ENCODE measurements around the gene AP5S1. TPM values are rescaled to one million over a fixed set of nuclear protein-coding genes. Genes with fewer than 3 reads are reported as not detected.
A peak's percentile ranks its signal among the peaks of the same experiment; 100 is the strongest.

The AP5S1 gene
- total and polyA plus RNA-seq, 2 of the 13 experiments (the other 11 are each of a cell fraction or from before 2014, with no cell fraction given), result 7.9 to 23.2 TPM

DNA sequence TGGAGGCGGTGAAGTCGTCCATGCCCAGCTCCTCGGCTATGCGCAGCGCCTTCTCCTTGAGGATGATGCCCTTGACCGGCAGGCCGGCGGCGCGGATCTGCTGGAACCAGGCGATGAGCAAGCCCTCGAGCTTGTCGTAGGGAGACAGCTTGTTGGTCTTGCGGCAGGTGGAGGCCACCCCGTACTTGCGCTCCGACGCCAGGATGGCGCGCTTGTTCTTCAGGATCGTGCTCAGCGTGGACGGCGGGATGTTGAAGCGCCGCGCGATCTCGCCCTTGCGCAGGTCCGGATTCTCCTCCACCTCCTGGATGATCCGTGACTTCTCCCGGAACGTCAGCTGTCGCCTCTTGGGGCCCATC, 34.2 kb upstream of the AP5S1 start (continued):
- TF ChIP-seq ZNF770 (CRISPR knock-in tag; IDR thresholded peaks at IDR 0.05) (no peak), ZSCAN21 (CRISPR knock-in tag; IDR thresholded peaks at IDR 0.05; ENCODE audit: borderline replicate concordance) (peak; percentile 16; the same call in 1 of the 2 replicates), HOXA3 (CRISPR knock-in tag; IDR thresholded peaks at IDR 0.05) (peak; percentile 43; the same call in 1 of the 2 replicates), EP300 (IDR thresholded peaks at IDR 0.05; ENCODE audit: low read depth in 2 of 2, low read length in 2 of 2) (no peak), EP300 (CRISPR knock-in tag; IDR thresholded peaks at IDR 0.05; ENCODE audit: borderline replicate concordance) (0 out of 2 replicates have a peak, but pooled peaks have one; percentile 42), ZNF547 (CRISPR knock-in tag; IDR thresholded peaks at IDR 0.05) (0 out of 2 replicates have a peak, but pooled peaks have one; percentile 16), ETV6 (CRISPR knock-in tag; conservative IDR thresholded peaks at IDR 0.05) (peak; percentile 33; the same call in 1 of the 2 replicates), ZNF563 (CRISPR knock-in tag; IDR thresholded peaks at IDR 0.05) (peak; percentile 35; the same call in 1 of the 2 replicates), KDM5B (CRISPR knock-in tag; IDR thresholded peaks at IDR 0.05; ENCODE audit: borderline replicate concordance) (no peak), LCORL (IDR thresholded peaks at IDR 0.05) (no peak), LCORL (CRISPR knock-in tag; IDR thresholded peaks at IDR 0.05) (no peak), PPARG (CRISPR knock-in tag; conservative IDR thresholded peaks at IDR 0.05) (no peak), TOPORS (CRISPR knock-in tag; IDR thresholded peaks at IDR 0.05) (peak; percentile 70), ZUFSP (CRISPR knock-in tag; IDR thresholded peaks at IDR 0.05; ENCODE audit: borderline replicate concordance) (no peak), CHD2 (IDR thresholded peaks at IDR 0.05; ENCODE audit: low read depth, low read length) (peak; percentile 77), KDM2A (CRISPR knock-in tag; IDR thresholded peaks at IDR 0.05; ENCODE audit: borderline replicate concordance, low read depth) (peak; percentile 50; the same call in 1 of the 2 replicates), BORCS8-MEF2B (CRISPR knock-in tag; IDR thresholded peaks at IDR 0.05) (peak; percentile 31; the same call in 1 of the 2 replicates), GMEB1 (CRISPR knock-in tag; IDR thresholded peaks at IDR 0.05; ENCODE audit: borderline replicate concordance) (0 out of 2 replicates have a peak, but pooled peaks have one; percentile 8), AHR (CRISPR knock-in tag; IDR thresholded peaks at IDR 0.05) (peak; percentile 60; the same call in 1 of the 2 replicates), SRSF4 (IDR thresholded peaks at IDR 0.05; ENCODE audit: low read depth, low read length, poor library complexity, severe bottlenecking) (no peak), ZNF10 (CRISPR knock-in tag; IDR thresholded peaks at IDR 0.05; ENCODE audit: borderline replicate concordance, low read depth) (no peak)
- TF ChIP-seq, protein P1, sequence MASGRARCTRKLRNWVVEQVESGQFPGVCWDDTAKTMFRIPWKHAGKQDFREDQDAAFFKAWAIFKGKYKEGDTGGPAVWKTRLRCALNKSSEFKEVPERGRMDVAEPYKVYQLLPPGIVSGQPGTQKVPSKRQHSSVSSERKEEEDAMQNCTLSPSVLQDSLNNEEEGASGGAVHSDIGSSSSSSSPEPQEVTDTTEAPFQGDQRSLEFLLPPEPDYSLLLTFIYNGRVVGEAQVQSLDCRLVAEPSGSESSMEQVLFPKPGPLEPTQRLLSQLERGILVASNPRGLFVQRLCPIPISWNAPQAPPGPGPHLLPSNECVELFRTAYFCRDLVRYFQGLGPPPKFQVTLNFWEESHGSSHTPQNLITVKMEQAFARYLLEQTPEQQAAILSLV (CRISPR knock-in tag; IDR thresholded peaks at IDR 0.05; ENCODE audit: borderline replicate concordance), result 0 out of 2 replicates have a peak, but pooled peaks have one; percentile 14
- TF ChIP-seq, protein P2, sequence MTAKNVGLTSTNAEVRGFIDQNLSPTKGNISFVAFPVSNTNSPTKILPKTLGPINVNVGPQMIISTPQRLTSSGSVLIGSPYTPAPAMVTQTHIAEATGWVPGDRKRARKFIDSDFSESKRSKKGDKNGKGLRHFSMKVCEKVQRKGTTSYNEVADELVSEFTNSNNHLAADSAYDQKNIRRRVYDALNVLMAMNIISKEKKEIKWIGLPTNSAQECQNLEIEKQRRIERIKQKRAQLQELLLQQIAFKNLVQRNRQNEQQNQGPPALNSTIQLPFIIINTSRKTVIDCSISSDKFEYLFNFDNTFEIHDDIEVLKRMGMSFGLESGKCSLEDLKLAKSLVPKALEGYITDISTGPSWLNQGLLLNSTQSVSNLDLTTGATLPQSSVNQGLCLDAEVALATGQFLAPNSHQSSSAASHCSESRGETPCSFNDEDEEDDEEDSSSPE (CRISPR knock-in tag; IDR thresholded peaks at IDR 0.05), result peak; percentile 6; the same call in 1 of the 2 replicates

All from HepG2 (cell line).